Stimulated activated CD8-positive, alpha-beta memory T cell treated with anti-CD3 and anti-CD28 coated beads, Interleukin-4, amount 100 ng/mL, for 1 hour (primary cell): ENCODE data around the gene CYP26B1.

Experiments
- DNase-seq, 2 donors: peaks; one replicate each; pipeline ENCODE4 v3.0.0-alpha.2; 2020; ENCODE audit warnings: low read depth in 2 of 2, low spot score in 1 of 2

Gene CYP26B1

GRCh38 chr2:72147303-72147971, at the start of gene CYP26B1:
CYP26B1 (minus strand) TSS chr2:72147862; CDS start chr2:72147834, 28 bp downstream.
- DNase-seq, result no peak

DNA sequence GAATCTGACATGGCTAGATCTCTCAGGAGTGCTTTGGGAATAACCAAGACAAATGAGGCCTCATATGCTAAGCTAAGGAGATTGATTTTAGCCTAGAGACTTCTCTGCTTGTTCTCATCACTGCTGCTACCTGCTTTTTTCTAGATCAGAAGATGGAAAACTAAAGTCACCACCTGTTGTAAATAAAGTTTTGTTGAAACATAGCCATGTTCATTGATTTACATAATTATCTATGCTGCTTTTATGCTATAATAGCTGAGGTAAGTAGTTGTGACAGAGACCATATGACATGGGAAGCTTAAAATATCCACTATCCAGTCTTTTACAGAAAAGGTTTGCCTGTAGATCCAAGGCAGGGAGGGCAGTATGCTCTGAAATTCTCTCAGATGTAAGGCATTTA, 46.1 kb upstream of the CYP26B1 start:
- no peak for DNase-seq

- DNase-seq, result no peak
Observed at GRCh38 chr2:72191441-72191840, 43.8 kb upstream of the CYP26B1 start.

DNA sequence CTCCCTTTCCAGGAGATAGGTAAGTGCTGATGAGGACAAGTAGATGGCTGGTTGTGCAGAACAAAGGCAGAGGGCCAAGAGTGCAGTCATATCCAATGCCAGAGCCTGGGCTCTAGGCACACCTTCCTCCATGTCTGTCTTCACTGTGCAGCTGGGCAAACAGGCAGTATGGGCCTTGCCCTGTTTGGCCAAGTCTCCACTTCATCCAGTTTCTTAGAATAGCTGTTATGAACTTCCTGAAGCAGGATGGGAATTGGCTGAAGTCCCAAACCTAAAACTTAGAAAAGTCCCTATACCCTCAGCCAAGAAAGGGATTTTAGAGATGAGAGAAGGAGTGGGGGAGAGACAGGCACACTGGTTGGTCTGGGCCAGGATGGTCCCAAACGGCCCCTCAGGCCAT, 37.5 kb upstream of the CYP26B1 start:
- DNase-seq, result no peak

GRCh38 chr2:72183466-72183865, 35.8 kb upstream of the CYP26B1 start:
- DNase-seq, result no peak

GRCh38 chr2:72183016-72183415, 35.4 kb upstream of the CYP26B1 start:
- DNase-seq, result no peak

DNA sequence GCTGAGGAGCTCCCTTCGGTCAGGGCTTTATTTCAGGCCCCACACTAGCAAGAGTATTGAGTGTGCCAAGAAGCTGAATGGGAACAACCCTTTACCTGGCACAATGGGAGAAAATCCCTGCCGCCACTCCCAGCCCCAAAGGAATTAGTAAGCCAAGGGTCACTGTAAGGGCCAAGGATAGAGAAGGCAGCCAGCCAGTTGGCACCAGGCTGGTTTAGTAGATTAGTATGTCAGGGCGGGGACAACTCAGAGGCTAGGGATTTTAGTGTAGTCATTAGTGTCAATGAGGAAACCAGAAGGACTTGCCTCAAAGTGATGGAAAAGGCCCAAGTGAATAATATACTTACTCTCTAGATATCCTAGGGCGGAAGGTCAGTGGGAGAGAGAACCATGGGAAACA, 34.9 kb upstream of the CYP26B1 start:
- no peak for DNase-seq

GRCh38 chr2:72181616-72182015, 34.0 kb upstream of the CYP26B1 start:
- DNase-seq, result no peak

- DNase-seq, result no peak
Observed at GRCh38 chr2:72180351-72180750, 32.7 kb upstream of the CYP26B1 start.

DNA sequence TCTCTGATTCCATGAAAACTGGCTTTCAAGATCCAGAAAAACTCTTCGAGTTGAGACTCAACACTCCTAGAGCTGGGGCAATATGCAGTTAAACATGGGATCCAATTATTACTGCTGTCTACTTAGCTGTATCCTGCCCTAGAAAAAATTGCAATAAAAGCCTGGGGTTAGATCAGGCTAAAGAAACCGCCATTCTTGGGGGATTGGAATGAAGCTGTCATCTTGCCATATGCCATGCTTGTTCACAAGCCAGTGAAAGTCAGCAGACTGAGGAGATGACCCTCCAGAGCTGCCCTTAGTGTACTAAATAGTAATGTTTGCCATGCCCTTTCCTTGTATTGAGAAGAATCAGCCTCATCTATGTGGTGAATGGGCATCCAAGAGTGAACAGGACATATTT, 30.9 kb upstream of the CYP26B1 start:
- no peak for DNase-seq

GRCh38 chr2:72176281-72176680, 28.6 kb upstream of the CYP26B1 start:
- DNase-seq, result no peak

GRCh38 chr2:72175636-72176035, 28.0 kb upstream of the CYP26B1 start:
- DNase-seq, result no peak

DNA sequence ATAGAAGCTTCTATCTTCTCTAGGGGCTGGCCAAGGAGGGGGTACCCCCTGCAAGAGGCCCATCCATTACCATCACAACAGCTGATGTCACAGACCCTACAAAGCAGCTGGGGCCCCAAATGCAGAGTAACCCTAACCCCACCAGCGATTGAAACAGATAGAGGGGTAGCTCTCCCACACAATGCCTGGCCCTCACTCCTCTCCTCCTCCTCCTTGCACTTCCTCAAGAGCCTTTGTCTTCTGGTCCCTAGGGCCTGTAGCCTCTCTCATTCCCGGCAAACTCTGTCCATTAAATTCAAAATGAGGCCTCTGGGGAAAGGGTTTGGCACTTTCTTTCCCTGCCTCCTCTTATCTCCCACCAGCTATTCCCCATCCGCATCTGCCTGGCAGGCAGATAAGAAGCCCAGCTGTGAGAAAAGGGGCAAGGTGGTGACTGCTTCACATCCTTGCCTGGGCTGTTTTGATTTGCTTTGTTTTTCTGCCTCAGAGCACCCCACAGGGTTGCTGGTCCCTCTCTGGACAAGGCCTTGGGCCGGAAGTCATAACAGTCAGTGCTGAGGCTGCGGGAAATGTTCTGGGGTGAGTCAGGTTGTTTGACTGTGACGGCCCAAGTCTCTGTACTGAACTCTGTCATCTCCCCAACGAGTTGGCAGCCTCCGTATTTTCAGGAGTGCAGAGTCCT, 26.1 kb upstream of the CYP26B1 start:
- DNase-seq, result no peak

- DNase-seq, result no peak
Observed at GRCh38 chr2:72172478-72172877, 24.8 kb upstream of the CYP26B1 start.

DNA sequence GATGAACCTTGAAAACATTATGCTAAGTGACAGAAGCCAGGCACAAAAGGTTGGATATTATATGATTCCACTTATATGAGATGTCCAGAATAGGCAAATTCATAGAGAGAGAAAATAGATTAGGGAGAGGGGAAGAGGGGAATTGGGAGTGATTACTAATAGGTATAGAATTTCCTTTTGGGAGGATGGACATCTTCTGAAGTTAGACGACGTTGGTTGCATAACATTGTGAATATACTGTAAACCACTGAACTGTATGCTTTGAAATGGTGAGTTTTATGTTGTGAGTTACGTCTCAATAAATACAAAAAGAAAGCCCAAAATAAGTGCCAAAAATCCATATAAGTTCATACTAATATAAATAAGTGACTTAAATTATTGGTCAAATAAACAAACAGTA, 18.6 kb upstream of the CYP26B1 start:
- DNase-seq, result no peak

DNA sequence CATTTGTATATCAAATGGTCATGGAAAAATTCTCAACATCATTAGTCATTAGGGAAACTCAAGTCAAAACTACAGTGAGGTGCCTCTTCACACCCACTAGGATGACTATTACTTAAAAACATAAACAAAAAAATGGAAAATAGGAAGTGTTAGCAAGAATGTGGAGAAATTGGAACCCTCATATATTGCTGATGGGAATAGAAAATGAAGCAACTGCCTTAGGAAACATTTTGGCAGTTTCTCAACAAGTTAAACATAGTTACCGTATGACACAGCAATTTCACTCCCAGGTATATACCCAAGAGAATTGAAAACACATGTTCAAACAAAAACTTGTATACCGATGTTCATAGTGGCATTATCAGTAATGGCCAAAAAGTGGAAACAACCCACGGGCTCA, 18.1 kb upstream of the CYP26B1 start:
- no peak for DNase-seq

- DNase-seq, result no peak
Observed at GRCh38 chr2:72162574-72162973, 14.9 kb upstream of the CYP26B1 start.

- no peak for DNase-seq
Observed at GRCh38 chr2:72159211-72159993, 11.7 kb upstream of the CYP26B1 start.

GRCh38 chr2:72157871-72158771, 10.5 kb upstream of the CYP26B1 start:
- no peak for DNase-seq

DNA sequence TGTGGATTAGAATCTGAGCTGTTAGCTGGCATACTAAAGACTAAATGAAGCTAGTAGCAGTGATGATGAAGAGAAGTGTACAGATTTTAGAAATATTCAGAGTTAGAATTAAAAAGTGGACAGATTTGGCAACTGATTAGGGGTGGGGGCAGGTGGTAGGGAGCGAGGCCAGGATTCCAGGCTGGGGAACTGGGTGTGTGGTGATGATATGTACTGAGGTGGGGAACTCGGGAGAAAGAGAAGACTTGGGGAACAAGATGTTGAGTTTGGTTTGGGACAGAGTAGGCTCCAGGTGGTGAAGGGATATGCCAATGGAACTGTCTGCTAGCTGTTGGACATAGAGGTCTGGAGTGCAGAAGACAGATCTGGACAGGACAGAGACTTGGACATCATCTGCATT, 9.2 kb upstream of the CYP26B1 start:
- no peak for DNase-seq

- DNase-seq, result no peak
Observed at GRCh38 chr2:72155737-72156136, 8.1 kb upstream of the CYP26B1 start.
